Loucy (cell line): ENCODE results near the gene LRRC4B.

Experiments
- EZH2phosphoT487 ChIP-seq: fragments of 200-600 bp; IDR thresholded peaks from 2 replicates; pipeline ENCODE4 v1.6.1; 2018; ENCODE audit warnings: antibody characterized with exemption, mild to moderate bottlenecking, moderate library complexity, borderline replicate concordance
- TF ChIP-seq, protein P1 (sequence below): fragments of 200-600 bp; sonication (generic); conservative IDR thresholded peaks from 2 replicates; pipeline ENCODE4 v1.5.1; 2014; ENCODE audit warnings: mild to moderate bottlenecking, antibody characterized with exemption, low read length

- TF ChIP-seq, protein P1, sequence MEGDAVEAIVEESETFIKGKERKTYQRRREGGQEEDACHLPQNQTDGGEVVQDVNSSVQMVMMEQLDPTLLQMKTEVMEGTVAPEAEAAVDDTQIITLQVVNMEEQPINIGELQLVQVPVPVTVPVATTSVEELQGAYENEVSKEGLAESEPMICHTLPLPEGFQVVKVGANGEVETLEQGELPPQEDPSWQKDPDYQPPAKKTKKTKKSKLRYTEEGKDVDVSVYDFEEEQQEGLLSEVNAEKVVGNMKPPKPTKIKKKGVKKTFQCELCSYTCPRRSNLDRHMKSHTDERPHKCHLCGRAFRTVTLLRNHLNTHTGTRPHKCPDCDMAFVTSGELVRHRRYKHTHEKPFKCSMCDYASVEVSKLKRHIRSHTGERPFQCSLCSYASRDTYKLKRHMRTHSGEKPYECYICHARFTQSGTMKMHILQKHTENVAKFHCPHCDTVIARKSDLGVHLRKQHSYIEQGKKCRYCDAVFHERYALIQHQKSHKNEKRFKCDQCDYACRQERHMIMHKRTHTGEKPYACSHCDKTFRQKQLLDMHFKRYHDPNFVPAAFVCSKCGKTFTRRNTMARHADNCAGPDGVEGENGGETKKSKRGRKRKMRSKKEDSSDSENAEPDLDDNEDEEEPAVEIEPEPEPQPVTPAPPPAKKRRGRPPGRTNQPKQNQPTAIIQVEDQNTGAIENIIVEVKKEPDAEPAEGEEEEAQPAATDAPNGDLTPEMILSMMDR, result no peak
- TF ChIP-seq EZH2phosphoT487, result no peak
Measured at GRCh38 chr19:50548191-50549058, 19.8 kb downstream of the LRRC4B start.
